NCI-H345 (cell line): Measurements from ENCODE around the gene STH.
"Not testable (repeated sequence)": the region's sequence is repeated elsewhere in the genome, so short reads cannot be mapped to it uniquely, and the experiment has no call there.

Source experiments
- DNase-seq: peaks from one replicate; lab custom pipeline; 2025; lab: John Stamatoyannopoulos, UW

STH gene

DNA sequence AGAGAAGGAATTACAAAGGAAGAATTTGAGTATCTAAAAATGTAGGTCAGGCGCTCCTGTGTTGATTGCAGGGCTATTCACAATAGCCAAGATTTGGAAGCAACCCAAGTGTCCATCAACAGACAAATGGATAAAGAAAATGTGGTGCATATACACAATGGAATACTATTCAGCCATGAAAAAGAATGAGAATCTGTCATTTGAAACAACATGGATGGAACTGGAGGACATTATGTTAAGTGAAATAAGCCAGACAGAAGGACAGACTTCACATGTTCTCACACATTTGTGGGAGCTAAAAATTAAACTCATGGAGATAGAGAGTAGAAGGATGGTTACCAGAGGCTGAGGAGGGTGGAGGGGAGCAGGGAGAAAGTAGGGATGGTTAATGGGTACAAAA is 7.0 kb downstream of the STH start:
- not testable (repeated sequence) for DNase-seq

DNA sequence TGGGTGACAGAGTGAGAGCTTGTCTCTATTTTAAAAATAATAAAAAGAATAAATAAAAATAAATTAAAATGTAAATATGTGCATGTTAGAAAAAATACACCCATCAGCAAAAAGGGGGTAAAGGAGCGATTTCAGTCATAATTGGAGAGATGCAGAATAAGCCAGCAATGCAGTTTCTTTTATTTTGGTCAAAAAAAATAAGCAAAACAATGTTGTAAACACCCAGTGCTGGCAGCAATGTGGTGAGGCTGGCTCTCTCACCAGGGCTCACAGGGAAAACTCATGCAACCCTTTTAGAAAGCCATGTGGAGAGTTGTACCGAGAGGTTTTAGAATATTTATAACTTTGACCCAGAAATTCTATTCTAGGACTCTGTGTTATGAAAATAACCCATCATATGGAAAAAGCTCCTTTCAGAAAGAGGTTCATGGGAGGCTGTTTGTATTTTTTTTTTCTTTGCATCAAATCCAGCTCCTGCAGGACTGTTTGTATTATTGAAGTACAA is 8.5 kb downstream of the STH start:
- DNase-seq = no peak

DNA sequence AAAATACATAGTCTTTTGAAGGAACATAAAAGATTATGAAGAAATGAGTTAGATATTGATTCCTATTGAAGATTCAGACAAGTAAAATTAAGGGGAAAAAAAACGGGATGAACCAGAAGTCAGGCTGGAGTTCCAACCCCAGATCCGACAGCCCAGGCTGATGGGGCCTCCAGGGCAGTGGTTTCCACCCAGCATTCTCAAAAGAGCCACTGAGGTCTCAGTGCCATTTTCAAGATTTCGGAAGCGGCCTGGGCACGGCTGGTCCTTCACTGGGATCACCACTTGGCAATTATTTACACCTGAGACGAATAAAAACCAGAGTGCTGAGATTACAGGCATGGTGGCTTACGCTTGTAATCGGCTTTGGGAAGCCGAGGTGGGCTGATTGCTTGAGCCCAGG is 9.5 kb downstream of the STH start:
- no peak for DNase-seq

DNA sequence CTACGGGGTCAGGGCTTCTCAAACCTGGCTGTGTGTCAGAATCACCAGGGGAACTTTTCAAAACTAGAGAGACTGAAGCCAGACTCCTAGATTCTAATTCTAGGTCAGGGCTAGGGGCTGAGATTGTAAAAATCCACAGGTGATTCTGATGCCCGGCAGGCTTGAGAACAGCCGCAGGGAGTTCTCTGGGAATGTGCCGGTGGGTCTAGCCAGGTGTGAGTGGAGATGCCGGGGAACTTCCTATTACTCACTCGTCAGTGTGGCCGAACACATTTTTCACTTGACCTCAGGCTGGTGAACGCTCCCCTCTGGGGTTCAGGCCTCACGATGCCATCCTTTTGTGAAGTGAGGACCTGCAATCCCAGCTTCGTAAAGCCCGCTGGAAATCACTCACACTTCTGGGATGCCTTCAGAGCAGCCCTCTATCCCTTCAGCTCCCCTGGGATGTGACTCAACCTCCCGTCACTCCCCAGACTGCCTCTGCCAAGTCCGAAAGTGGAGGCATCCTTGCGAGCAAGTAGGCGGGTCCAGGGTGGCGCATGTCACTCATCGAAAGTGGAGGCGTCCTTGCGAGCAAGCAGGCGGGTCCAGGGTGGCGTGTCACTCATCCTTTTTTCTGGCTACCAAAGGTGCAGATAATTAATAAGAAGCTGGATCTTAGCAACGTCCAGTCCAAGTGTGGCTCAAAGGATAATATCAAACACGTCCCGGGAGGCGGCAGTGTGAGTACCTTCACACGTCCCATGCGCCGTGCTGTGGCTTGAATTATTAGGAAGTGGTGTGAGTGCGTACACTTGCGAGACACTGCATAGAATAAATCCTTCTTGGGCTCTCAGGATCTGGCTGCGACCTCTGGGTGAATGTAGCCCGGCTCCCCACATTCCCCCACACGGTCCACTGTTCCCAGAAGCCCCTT is 10.9 kb downstream of the STH start:
- DNase-seq = no peak

DNA sequence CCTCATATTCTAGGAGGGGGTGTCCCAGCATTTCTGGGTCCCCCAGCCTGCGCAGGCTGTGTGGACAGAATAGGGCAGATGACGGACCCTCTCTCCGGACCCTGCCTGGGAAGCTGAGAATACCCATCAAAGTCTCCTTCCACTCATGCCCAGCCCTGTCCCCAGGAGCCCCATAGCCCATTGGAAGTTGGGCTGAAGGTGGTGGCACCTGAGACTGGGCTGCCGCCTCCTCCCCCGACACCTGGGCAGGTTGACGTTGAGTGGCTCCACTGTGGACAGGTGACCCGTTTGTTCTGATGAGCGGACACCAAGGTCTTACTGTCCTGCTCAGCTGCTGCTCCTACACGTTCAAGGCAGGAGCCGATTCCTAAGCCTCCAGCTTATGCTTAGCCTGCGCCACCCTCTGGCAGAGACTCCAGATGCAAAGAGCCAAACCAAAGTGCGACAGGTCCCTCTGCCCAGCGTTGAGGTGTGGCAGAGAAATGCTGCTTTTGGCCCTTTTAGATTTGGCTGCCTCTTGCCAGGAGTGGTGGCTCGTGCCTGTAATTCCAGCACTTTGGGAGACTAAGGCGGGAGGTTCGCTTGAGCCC is 11.6 kb downstream of the STH start:
- DNase-seq = no peak

DNA sequence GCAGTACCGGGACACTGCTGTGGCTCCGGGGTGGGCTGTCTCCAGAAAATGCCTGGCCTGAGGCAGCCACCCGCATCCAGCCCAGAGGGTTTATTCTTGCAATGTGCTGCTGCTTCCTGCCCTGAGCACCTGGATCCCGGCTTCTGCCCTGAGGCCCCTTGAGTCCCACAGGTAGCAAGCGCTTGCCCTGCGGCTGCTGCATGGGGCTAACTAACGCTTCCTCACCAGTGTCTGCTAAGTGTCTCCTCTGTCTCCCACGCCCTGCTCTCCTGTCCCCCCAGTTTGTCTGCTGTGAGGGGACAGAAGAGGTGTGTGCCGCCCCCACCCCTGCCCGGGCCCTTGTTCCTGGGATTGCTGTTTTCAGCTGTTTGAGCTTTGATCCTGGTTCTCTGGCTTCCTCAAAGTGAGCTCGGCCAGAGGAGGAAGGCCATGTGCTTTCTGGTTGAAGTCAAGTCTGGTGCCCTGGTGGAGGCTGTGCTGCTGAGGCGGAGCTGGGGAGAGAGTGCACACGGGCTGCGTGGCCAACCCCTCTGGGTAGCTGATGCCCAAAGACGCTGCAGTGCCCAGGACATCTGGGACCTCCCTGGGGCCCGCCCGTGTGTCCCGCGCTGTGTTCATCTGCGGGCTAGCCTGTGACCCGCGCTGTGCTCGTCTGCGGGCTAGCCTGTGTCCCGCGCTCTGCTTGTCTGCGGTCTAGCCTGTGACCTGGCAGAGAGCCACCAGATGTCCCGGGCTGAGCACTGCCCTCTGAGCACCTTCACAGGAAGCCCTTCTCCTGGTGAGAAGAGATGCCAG is 12.9 kb downstream of the STH start:
- no peak for DNase-seq

DNA sequence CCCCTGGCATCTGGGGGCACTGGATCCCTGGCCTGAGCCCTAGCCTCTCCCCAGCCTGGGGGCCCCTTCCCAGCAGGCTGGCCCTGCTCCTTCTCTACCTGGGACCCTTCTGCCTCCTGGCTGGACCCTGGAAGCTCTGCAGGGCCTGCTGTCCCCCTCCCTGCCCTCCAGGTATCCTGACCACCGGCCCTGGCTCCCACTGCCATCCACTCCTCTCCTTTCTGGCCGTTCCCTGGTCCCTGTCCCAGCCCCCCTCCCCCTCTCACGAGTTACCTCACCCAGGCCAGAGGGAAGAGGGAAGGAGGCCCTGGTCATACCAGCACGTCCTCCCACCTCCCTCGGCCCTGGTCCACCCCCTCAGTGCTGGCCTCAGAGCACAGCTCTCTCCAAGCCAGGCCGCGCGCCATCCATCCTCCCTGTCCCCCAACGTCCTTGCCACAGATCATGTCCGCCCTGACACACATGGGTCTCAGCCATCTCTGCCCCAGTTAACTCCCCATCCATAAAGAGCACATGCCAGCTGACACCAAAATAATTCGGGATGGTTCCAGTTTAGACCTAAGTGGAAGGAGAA is 13.5 kb downstream of the STH start:
- no peak for DNase-seq

DNA sequence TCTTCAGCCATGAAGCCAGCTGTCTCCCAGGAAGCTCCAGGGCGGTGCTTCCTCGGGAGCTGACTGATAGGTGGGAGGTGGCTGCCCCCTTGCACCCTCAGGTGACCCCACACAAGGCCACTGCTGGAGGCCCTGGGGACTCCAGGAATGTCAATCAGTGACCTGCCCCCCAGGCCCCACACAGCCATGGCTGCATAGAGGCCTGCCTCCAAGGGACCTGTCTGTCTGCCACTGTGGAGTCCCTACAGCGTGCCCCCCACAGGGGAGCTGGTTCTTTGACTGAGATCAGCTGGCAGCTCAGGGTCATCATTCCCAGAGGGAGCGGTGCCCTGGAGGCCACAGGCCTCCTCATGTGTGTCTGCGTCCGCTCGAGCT is 14.1 kb downstream of the STH start:
- no peak for DNase-seq

DNA sequence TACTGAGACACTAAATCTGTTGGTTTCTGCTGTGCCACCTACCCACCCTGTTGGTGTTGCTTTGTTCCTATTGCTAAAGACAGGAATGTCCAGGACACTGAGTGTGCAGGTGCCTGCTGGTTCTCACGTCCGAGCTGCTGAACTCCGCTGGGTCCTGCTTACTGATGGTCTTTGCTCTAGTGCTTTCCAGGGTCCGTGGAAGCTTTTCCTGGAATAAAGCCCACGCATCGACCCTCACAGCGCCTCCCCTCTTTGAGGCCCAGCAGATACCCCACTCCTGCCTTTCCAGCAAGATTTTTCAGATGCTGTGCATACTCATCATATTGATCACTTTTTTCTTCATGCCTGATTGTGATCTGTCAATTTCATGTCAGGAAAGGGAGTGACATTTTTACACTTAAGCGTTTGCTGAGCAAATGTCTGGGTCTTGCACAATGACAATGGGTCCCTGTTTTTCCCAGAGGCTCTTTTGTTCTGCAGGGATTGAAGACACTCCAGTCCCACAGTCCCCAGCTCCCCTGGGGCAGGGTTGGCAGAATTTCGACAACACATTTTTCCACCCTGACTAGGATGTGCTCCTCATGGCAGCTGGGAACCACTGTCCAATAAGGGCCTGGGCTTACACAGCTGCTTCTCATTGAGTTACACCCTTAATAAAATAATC is 14.6 kb downstream of the STH start:
- DNase-seq = peak; percentile 89

DNA sequence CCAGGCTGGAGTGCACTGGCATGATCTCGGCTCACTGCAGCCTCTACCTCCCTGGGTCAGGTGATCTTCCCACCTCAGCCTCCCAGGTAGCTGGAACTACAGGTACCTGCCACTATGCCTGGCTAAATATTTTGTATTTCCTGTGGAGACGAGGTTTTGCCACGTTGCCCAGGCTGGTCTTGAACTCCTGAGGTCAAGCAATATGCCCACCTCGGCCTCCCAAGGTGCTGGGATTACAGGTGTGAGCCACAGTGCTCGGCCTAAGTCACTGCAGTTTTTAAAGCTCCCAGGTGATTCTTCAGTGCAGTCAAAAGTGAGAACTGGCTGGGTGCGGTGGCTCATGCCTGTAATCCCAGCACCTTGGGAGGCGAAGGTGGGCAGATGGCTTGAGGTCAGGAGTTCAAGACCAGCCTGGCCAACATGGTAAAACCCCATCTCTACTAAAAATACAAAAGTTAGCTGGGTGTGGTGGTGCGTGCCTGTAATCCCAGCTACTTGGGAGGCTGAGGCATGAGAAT is 20.4 kb downstream of the STH start:
- DNase-seq = not testable (repeated sequence)

DNA sequence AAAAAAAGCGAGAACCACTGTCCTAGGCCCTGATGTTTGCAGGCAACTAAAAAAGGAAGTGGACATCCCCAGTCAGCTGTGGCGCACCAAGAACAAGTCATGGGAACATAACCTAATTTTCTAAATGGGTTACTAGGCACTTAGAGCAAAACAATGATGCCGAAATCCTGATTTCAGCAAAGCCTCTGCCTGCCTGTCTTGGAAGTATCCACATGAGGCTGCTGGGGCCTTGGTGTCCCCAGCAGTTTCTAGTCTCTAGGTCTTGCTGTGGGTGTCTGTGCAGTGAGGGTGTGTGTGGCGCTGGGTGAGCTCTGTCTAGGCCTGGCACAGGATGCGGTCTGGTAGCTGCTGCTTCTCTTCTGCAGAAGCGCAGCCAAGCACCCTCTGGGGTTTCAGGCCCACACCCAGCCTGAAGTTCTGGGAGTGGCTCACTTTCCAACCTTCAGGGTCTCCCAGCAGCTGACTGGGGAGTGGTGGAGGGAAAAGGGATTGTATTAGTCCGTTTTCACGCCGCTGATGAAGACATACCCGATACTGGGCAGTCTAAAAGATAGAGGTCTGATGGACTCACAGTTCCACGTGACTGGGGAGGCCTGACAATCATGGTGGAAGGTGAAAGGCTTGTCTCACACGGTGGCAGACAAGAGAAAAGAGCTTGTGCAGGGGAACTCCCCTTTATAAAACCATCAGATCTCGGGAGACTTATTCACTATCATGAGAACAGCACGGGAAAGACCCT is 21.1 kb downstream of the STH start:
- no peak for DNase-seq

DNA sequence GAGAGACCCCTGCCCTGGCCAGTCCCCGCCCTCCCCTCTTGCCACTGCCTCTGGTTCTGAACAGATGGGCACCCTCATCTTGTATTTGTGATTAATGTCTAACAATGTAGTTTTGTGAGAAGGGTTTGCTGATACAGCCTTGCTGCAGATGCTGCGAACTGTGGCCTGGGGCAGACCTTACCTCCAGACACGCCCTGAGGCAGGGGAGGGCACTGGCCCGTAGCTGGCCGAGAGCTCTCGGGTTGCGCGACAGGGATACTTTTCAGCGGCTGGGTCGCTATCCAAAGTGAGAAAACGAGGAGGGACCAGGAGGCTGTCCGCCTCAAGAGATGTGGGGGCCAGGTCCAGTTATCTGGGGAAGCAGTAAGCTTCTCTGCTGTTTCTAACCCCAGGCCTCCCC is 21.9 kb downstream of the STH start:
- no peak for DNase-seq

DNA sequence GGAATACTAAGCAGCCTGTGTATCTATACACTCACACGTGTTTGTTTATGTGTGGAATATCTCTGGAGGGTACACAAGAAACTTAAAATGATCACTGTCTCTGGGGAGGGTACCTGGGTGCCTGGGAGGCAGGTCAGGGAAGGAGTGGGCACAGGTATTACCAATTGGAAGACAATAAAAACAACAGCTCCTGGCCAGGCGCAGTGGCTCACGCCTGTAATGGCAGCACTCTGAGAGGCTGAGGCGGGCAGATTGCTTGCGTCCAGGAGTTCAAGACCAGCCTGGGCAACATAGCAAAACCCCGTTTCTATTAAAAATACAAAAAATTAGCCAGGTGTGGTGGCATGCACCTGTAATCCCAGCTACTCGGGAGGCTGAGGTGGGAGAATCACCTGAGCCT is 24.3 kb downstream of the STH start:
- not testable (repeated sequence) for DNase-seq

DNA sequence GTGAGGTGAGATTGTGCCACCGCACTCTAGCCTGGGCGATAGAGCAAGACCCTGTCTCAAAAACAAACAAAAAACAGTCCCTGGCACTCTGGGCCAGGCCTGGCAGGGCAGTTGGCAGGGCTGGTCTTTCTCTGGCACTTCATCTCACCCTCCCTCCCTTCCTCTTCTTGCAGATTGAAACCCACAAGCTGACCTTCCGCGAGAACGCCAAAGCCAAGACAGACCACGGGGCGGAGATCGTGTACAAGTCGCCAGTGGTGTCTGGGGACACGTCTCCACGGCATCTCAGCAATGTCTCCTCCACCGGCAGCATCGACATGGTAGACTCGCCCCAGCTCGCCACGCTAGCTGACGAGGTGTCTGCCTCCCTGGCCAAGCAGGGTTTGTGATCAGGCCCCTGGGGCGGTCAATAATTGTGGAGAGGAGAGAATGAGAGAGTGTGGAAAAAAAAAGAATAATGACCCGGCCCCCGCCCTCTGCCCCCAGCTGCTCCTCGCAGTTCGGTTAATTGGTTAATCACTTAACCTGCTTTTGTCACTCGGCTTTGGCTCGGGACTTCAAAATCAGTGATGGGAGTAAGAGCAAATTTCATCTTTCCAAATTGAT is 24.8 kb downstream of the STH start:
- no peak for DNase-seq

DNA sequence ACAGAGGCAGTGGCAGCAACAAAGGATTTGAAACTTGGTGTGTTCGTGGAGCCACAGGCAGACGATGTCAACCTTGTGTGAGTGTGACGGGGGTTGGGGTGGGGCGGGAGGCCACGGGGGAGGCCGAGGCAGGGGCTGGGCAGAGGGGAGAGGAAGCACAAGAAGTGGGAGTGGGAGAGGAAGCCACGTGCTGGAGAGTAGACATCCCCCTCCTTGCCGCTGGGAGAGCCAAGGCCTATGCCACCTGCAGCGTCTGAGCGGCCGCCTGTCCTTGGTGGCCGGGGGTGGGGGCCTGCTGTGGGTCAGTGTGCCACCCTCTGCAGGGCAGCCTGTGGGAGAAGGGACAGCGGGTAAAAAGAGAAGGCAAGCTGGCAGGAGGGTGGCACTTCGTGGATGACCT is 25.5 kb downstream of the STH start:
- no peak for DNase-seq

DNA sequence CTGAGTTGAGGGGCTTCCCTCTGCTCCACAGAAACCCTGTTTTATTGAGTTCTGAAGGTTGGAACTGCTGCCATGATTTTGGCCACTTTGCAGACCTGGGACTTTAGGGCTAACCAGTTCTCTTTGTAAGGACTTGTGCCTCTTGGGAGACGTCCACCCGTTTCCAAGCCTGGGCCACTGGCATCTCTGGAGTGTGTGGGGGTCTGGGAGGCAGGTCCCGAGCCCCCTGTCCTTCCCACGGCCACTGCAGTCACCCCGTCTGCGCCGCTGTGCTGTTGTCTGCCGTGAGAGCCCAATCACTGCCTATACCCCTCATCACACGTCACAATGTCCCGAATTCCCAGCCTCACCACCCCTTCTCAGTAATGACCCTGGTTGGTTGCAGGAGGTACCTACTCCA is 26.0 kb downstream of the STH start:
- DNase-seq = no peak

DNA sequence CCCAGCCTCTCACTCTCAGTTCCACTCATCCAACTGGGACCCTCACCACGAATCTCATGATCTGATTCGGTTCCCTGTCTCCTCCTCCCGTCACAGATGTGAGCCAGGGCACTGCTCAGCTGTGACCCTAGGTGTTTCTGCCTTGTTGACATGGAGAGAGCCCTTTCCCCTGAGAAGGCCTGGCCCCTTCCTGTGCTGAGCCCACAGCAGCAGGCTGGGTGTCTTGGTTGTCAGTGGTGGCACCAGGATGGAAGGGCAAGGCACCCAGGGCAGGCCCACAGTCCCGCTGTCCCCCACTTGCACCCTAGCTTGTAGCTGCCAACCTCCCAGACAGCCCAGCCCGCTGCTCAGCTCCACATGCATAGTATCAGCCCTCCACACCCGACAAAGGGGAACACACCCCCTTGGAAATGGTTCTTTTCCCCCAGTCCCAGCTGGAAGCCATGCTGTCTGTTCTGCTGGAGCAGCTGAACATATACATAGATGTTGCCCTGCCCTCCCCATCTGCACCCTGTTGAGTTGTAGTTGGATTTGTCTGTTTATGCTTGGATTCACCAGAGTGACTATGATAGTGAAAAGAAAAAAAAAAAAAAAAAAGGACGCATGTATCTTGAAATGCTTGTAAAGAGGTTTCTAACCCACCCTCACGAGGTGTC is 26.6 kb downstream of the STH start:
- DNase-seq = peak; percentile 95

DNA sequence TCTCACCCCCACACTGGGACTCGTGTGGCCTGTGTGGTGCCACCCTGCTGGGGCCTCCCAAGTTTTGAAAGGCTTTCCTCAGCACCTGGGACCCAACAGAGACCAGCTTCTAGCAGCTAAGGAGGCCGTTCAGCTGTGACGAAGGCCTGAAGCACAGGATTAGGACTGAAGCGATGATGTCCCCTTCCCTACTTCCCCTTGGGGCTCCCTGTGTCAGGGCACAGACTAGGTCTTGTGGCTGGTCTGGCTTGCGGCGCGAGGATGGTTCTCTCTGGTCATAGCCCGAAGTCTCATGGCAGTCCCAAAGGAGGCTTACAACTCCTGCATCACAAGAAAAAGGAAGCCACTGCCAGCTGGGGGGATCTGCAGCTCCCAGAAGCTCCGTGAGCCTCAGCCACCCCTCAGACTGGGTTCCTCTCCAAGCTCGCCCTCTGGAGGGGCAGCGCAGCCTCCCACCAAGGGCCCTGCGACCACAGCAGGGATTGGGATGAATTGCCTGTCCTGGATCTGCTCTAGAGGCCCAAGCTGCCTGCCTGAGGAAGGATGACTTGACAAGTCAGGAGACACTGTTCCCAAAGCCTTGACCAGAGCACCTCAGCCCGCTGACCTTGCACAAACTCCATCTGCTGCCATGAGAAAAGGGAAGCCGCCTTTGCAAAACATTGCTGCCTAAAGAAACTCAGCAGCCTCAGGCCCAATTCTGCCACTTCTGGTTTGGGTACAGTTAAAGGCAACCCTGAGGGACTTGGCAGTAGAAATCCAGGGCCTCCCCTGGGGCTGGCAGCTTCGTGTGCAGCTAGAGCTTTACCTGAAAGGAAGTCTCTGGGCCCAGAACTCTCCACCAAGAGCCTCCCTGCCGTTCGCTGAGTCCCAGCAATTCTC is 27.4 kb downstream of the STH start:
- DNase-seq = peak; percentile 8
